Panc1 (cell line): ENCODE data around the gene RABGAP1L. TPM values are rescaled to one million over a fixed set of nuclear protein-coding genes. Genes with fewer than 3 reads are reported as not detected.

ENCODE experiments used
- ATAC-seq: fragments of 200-7000 bp; cut with Tn5 transposase; 2 replicates; pipeline ENCODE4 v1.9.1; 2020; ENCODE audit warnings: mild to moderate bottlenecking, moderate library complexity
- BruUV-seq: library from RNA; stranded (reverse); fragments of 400-500 nt; replicated peaks from 2 replicates; lab custom pipeline; 2021; lab: Mats Ljungman, UMichigan
- CTCF ChIA-PET: fragments of 300-600 bp; sonication (Branson Sonifier 250); formaldehyde crosslinking; loops from one replicate; lab custom pipeline; 2022; ENCODE audit warnings: antibody characterized with exemption; lab: Charles Lee
- POLR2A ChIA-PET: fragments of 300-600 bp; sonication (Branson Sonifier 250); formaldehyde crosslinking; loops from one replicate; lab custom pipeline; 2022; ENCODE audit warnings: antibody characterized with exemption; lab: Charles Lee
- DNase-seq: peaks from one replicate; pipeline ENCODE4 v3.0.0-alpha.2; 2010; ENCODE audit warnings: low read depth, low spot score
- H3K27ac ChIP-seq: 2 replicates; pipeline ENCODE4 v1.5.1; 2011; ENCODE audit warnings: mild to moderate bottlenecking, low read length, inconsistent platforms
- H3K27me3 ChIP-seq: fragments of 200-500 bp; sonication (Bioruptor generic); 2 replicates; pipeline ENCODE4 v1.6.0; 2014; ENCODE audit warnings: low read length, inconsistent platforms; ENCODE audit not compliant: control insufficient read depth, insufficient read depth
- H3K36me3 ChIP-seq: fragments of 200-500 bp; sonication (Bioruptor generic); 2 replicates; pipeline ENCODE4 v1.5.1; 2014; ENCODE audit warnings: inconsistent platforms, mild to moderate bottlenecking, low read length, moderate library complexity; ENCODE audit not compliant: control insufficient read depth, insufficient read depth
- H3K4me1 ChIP-seq: 2 replicates; pipeline ENCODE4 v1.5.1; 2011; ENCODE audit warnings: inconsistent platforms, mild to moderate bottlenecking, low read length, moderate library complexity; ENCODE audit not compliant: control insufficient read depth, insufficient read depth
- H3K4me3 ChIP-seq, 2 experiments: 2 replicates each; pipeline ENCODE4 v1.5.1; 2011 to 2012; ENCODE audit warnings: low read depth in 2 of 2, low read length in 2 of 2, mild to moderate bottlenecking in 2 of 2, inconsistent platforms in 1 of 2, moderate library complexity in 1 of 2
- H3K9me3 ChIP-seq: fragments of 200-500 bp; sonication (Bioruptor generic); 2 replicates; pipeline ENCODE4 v1.5.1; 2014; ENCODE audit warnings: low read depth, mild to moderate bottlenecking, inconsistent platforms, low read length, moderate library complexity; ENCODE audit not compliant: control insufficient read depth, insufficient read depth
- POLR2AphosphoS5 ChIP-seq: IDR thresholded peaks from 2 replicates; pipeline ENCODE4 v1.6.1; 2012; ENCODE audit warnings: mild to moderate bottlenecking, low read depth, low read length, moderate library complexity
- SIN3A ChIP-seq: IDR thresholded peaks from 2 replicates; pipeline ENCODE4 v1.6.1; 2012; ENCODE audit warnings: low read depth, mild to moderate bottlenecking, low read length, moderate library complexity, borderline replicate concordance; ENCODE audit not compliant: insufficient read depth
- TCF7L2 ChIP-seq: IDR thresholded peaks from 2 replicates; pipeline ENCODE4 v1.6.1; 2011; ENCODE audit warnings: mild to moderate bottlenecking, low read depth, low read length, inconsistent platforms
- in situ Hi-C: cut with HindIII; loops from 2 replicates; pipeline ENCODE4 v1.10.0; 2016; ENCODE audit warnings: low sequenced_read_pairs, low pct_unique_long_range_greater_than_20kb
- intact Hi-C: fragments of 100-400 bp; cut with micrococcal nuclease; formaldehyde crosslinking; loops from one replicate; pipeline ENCODE4 v1.10.0; 2022; ENCODE audit not compliant: unreplicated experiment
- total RNA-seq: library from RNA; stranded (reverse); gene quantifications from one replicate; pipeline ENCODE4 v1.2.1, GENCODE V29; 2021; ENCODE audit not compliant: unreplicated experiment
- TF ChIP-seq, protein P1 (sequence below): fragments of 450-650 bp; IDR thresholded peaks from 2 replicates; pipeline ENCODE4 v1.5.1; 2017; ENCODE audit warnings: mild to moderate bottlenecking
- TF ChIP-seq, protein P2 (sequence below), 2 experiments: IDR thresholded peaks; 2 replicates each; pipeline ENCODE4 v1.6.1; 2011 to 2012; ENCODE audit warnings: low read depth in 2 of 2, control low read depth in 1 of 2, low read length in 1 of 2, mild to moderate bottlenecking in 1 of 2, moderate library complexity in 1 of 2; ENCODE audit not compliant: insufficient read depth in 1 of 2

Gene RABGAP1L
- total RNA-seq, 1 experiment from 2014 or later, result 37.0 TPM

- CTCF ChIA-PET, result no interaction called here
- H3K4me1 ChIP-seq, result no peaks in the 10 kb centered on the region
- no peaks in the 10 kb centered on the region for H3K27me3 ChIP-seq
- in situ Hi-C loops, result no loop called here
- POLR2A ChIA-PET, result no interaction called here
- BruUV-seq, result no TSS peak
- TF ChIP-seq SIN3A, result no peak
- no peaks in the 10 kb centered on the region for H3K36me3 ChIP-seq
- H3K4me3 ChIP-seq, result no peak overlapping the region
- intact Hi-C loops, result no loop called here
- H3K27ac ChIP-seq, result no peak overlapping the region
- no peak for DNase-seq
- no peak for ATAC-seq
- H3K9me3 ChIP-seq, result no peaks in the 10 kb centered on the region; the same call in 1 of the 2 replicates
Observed at GRCh38 chr1:174284052-174284451, 124.7 kb downstream of the RABGAP1L start.

- CTCF ChIA-PET, result no interaction called here
- no peaks in the 10 kb centered on the region for H3K4me1 ChIP-seq
- POLR2A ChIA-PET, result no interaction called here
- no peaks in the 10 kb centered on the region; the same call in 1 of the 2 replicates for H3K9me3 ChIP-seq
- no peak overlapping the region for H3K27ac ChIP-seq
- intact Hi-C loops, result no loop called here
- BruUV-seq, result no TSS peak
- in situ Hi-C loops, result no loop called here
- no peaks in the 10 kb centered on the region for H3K36me3 ChIP-seq
- ATAC-seq (no peak), DNase-seq (no peak)
- TF ChIP-seq TCF7L2 (no peak), POLR2AphosphoS5 (no peak)
- TF ChIP-seq, protein P1, sequence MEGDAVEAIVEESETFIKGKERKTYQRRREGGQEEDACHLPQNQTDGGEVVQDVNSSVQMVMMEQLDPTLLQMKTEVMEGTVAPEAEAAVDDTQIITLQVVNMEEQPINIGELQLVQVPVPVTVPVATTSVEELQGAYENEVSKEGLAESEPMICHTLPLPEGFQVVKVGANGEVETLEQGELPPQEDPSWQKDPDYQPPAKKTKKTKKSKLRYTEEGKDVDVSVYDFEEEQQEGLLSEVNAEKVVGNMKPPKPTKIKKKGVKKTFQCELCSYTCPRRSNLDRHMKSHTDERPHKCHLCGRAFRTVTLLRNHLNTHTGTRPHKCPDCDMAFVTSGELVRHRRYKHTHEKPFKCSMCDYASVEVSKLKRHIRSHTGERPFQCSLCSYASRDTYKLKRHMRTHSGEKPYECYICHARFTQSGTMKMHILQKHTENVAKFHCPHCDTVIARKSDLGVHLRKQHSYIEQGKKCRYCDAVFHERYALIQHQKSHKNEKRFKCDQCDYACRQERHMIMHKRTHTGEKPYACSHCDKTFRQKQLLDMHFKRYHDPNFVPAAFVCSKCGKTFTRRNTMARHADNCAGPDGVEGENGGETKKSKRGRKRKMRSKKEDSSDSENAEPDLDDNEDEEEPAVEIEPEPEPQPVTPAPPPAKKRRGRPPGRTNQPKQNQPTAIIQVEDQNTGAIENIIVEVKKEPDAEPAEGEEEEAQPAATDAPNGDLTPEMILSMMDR, result no peak
- no peaks in the 10 kb centered on the region for H3K27me3 ChIP-seq
- no peak overlapping the region for H3K4me3 ChIP-seq
Observed at GRCh38 chr1:174286042-174286441, 126.7 kb downstream of the RABGAP1L start.

GRCh38 chr1:174289644-174290310, 130.5 kb downstream of the RABGAP1L start:
- Histone ChIP-seq H3K9me3 (no peaks in the 10 kb centered on the region; the same call in 1 of the 2 replicates), H3K4me1 (no peaks in the 10 kb centered on the region), H3K27ac (no peak overlapping the region), H3K36me3 (no peaks in the 10 kb centered on the region), H3K4me3 (no peak overlapping the region), H3K27me3 (no peaks in the 10 kb centered on the region)
- ChIA-PET CTCF (no interaction called here), POLR2A (no interaction called here)
- intact Hi-C loops (no loop called here), in situ Hi-C loops (no loop called here)
- no TSS peak for BruUV-seq
- DNase-seq (no peak), ATAC-seq (no peak)
- TF ChIP-seq, protein P1, result no peak
- TF ChIP-seq SIN3A (no peak), TCF7L2 (no peak), POLR2AphosphoS5 (no peak)
- TF ChIP-seq, protein P2, sequence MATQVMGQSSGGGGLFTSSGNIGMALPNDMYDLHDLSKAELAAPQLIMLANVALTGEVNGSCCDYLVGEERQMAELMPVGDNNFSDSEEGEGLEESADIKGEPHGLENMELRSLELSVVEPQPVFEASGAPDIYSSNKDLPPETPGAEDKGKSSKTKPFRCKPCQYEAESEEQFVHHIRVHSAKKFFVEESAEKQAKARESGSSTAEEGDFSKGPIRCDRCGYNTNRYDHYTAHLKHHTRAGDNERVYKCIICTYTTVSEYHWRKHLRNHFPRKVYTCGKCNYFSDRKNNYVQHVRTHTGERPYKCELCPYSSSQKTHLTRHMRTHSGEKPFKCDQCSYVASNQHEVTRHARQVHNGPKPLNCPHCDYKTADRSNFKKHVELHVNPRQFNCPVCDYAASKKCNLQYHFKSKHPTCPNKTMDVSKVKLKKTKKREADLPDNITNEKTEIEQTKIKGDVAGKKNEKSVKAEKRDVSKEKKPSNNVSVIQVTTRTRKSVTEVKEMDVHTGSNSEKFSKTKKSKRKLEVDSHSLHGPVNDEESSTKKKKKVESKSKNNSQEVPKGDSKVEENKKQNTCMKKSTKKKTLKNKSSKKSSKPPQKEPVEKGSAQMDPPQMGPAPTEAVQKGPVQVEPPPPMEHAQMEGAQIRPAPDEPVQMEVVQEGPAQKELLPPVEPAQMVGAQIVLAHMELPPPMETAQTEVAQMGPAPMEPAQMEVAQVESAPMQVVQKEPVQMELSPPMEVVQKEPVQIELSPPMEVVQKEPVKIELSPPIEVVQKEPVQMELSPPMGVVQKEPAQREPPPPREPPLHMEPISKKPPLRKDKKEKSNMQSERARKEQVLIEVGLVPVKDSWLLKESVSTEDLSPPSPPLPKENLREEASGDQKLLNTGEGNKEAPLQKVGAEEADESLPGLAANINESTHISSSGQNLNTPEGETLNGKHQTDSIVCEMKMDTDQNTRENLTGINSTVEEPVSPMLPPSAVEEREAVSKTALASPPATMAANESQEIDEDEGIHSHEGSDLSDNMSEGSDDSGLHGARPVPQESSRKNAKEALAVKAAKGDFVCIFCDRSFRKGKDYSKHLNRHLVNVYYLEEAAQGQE (IDR thresholded peaks at IDR 0.05; ENCODE audit: insufficient read depth in 1 of 2, low read depth in 2 of 2, low read length in 1 of 2), result no peak
